ENCODE results near the gene TRIM52. TPM values are rescaled to one million over a fixed set of nuclear protein-coding genes. Genes with fewer than 3 reads are reported as not detected.

TRIM52 gene
- total and polyA plus RNA-seq, 9 of the 15 experiments (the other 6 are each of a cell fraction or from before 2014, with no cell fraction given): 3.3 to 21.9 (median 13.5) TPM

GRCh38 chr5:181217111-181217802 lies 43.7 kb downstream of the TRIM52 start (continued):
- no peak for TF ChIP-seq ZNF395 (CRISPR knock-in tag; IDR thresholded peaks at IDR 0.05)
- no peak for TF ChIP-seq SFPQ (IDR thresholded peaks at IDR 0.05; ENCODE audit: low read depth, low read length)
- 0 out of 2 replicates have a peak, but pooled peaks have one; percentile 5 for TF ChIP-seq PKNOX1 (IDR thresholded peaks at IDR 0.05)
- no peak for TF ChIP-seq MLLT1 (IDR thresholded peaks at IDR 0.05)
- 0 out of 2 replicates have a peak, but pooled peaks have one; percentile 62 for TF ChIP-seq LCOR (CRISPR knock-in tag; IDR thresholded peaks at IDR 0.05)
- TF ChIP-seq ZFP1 (CRISPR knock-in tag; IDR thresholded peaks at IDR 0.05): no peak
- TF ChIP-seq CC2D1A (IDR thresholded peaks at IDR 0.05): no peak
- TF ChIP-seq EHMT2 (IDR thresholded peaks at IDR 0.05): no peak
- no peak for TF ChIP-seq PTBP1 (IDR thresholded peaks at IDR 0.05; ENCODE audit: low read depth, low read length)
- TF ChIP-seq L3MBTL2 (IDR thresholded peaks at IDR 0.05): peak; percentile 88
- TF ChIP-seq CLOCK (CRISPR knock-in tag; IDR thresholded peaks at IDR 0.05; ENCODE audit: borderline replicate concordance): no peak
- TF ChIP-seq NCOA1 (IDR thresholded peaks at IDR 0.05; ENCODE audit: low read depth): no peak
- no peak for TF ChIP-seq SNAPC5 (CRISPR knock-in tag; IDR thresholded peaks at IDR 0.05)
- TF ChIP-seq CCAR2 (IDR thresholded peaks at IDR 0.05; ENCODE audit: low read depth, low read length): no peak
- peak; percentile 70 to 83 for TF ChIP-seq E2F6 (IDR thresholded peaks at IDR 0.05; ENCODE audit: borderline replicate concordance in 1 of 2, extremely low read depth in 1 of 2, insufficient read depth in 1 of 2, insufficient read length in 1 of 2, low read depth in 1 of 2, low read length in 1 of 2, poor library complexity in 1 of 2, severe bottlenecking in 1 of 2)
- no peak for TF ChIP-seq TARDBP (IDR thresholded peaks at IDR 0.05)
- TF ChIP-seq SP1 (CRISPR knock-in tag; IDR thresholded peaks at IDR 0.05): no peak; the same call in 1 of the 2 replicates
- TF ChIP-seq MTA3 (IDR thresholded peaks at IDR 0.05; ENCODE audit: borderline replicate concordance): no peak
